ENCODE data around the gene MAGEA4.

Gene MAGEA4

DNA sequence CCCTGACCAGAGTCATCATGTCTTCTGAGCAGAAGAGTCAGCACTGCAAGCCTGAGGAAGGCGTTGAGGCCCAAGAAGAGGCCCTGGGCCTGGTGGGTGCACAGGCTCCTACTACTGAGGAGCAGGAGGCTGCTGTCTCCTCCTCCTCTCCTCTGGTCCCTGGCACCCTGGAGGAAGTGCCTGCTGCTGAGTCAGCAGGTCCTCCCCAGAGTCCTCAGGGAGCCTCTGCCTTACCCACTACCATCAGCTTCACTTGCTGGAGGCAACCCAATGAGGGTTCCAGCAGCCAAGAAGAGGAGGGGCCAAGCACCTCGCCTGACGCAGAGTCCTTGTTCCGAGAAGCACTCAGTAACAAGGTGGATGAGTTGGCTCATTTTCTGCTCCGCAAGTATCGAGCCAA is 11.0 kb downstream of the MAGEA4 start:
- no peak for DNase-seq (ENCODE audit: low read depth)

DNA sequence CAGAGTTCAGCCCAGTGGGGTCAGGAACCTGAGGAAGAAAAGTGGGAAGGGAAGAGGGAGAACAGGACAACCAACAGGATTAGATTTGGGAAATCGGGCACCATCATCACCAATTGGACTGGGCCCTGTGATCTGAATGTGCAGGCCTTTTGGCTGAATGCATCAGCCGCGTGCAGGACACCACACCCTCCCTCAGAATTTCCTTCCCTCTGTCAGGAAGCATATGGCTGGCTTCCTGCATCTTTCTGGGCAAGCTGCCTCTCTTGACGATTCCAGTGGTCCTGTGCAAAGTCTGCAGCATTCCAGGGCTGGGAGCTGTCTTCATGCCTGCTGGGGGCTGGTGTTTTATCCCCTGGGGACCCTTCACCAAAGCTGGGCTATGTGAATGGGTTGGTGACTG is 16.4 kb downstream of the MAGEA4 start:
- no peak for DNase-seq (ENCODE audit: low read depth)

DNA sequence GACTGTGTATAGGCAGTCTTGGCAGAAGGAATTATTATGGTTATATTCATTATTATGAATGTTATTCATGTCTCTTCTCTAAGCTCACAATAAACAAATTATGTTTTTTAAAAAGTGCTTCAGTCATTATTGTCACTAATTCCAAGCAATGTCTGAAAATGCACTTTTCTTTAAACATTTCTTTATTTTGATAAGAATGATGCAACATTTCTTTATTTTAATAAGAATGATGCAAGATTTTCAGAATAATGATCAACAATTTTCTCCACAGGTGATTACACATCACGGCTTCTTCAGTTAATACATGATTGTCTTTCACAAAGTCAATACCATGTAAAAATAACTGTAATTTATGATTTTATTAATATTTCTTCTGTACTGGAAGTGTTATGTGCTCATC is 22.7 kb downstream of the MAGEA4 start:
- DNase-seq (ENCODE audit: low read depth): no peak

DNA sequence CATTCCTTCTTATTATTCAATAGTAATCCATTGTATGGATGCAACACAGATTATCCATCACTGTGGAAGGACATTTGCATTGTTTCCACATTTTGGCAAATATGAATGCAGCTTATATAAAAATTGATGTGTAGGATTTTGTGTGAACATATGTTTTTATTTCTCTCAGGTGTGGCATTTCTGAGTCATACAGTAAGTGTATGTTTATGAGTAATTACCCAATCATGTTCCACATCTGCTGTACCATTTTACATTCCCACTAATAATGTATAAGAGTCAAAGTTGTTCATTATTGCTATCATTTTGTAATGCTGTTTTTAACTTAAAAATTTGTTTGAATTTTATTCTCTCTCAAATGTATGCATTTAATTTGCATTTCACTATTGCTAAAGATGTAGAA is 25.5 kb downstream of the MAGEA4 start:
- DNase-seq (ENCODE audit: low read depth): no peak

DNA sequence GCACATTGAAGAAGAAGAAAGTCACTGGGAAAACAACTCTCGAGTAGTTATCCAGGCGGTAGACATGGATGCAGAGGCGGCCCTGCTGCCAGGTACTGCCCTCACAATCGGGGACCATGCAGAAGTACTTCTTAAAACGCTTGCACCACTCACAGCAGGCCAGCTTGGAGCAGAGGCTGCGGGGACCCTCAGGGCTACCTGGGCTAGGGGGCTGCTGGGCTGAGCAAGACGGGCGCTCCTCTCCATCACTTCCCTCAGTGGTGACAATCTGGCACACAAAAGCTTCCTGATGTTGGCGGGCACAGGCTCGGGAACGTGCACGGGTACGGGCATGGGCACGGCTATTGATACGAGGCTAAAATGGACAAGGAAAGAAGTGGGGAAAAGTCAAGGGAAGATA is 42.0 kb downstream of the MAGEA4 start:
- DNase-seq (ENCODE audit: low read depth): no peak

DNA sequence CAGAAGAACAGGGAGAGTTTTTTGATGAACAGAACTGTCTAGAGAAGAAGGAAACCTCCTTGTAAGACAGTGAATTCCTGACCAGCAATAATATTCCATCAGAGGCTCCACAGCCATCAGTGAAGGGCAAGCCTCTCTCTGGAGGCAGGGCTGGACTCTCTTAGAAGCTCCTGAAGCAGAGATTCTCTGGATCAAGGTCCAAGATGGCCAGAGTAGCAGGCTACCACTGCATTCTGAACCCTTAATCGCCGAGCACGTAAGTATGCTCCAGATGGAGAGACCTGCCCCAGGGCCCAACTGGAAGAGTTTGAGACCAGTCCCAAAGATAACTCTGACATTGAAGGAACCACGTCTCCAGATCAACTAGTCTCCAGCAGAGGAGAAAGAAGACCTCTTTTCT is 45.4 kb downstream of the MAGEA4 start:
- no peak for DNase-seq (ENCODE audit: low read depth)

DNA sequence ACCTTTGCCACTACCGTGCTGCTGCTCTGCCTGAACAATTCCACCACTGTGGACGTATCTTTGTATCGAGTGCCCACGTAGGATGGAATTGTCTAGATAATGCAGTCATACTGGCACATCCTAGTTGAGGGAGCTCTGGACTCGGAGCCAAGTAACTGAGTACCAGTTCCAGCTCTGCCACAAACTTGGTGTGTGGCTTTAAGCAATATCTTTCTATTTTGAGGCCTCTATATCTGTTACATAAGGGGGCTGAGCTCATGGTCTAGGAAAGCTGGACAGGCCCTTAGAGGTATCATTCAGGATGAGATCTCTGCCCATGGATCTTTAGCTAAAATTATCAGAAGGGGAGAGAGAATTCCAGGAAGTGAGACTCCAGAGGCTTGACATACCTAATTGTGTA is 49.3 kb downstream of the MAGEA4 start:
- no peak for DNase-seq (ENCODE audit: low read depth)

DNA sequence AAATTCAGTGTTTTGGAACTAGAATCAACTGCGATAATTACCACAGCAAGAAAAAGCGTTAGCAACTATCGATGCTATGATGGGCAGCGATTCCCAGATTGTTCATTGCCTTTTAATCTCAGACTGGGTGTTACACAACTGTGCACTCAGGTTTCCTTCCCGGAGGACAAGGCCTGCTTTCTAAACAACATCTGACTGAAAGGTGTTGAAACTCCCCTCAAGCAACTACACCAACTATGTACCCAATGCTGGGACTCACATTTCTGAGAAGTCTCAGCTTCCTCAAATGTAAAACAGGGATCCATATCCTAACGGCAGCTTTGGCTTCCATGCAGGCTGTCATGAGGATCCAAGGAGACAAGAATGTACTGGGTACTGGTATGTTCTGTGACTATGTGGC is 53.5 kb downstream of the MAGEA4 start:
- DNase-seq (ENCODE audit: low read depth): no peak

DNA sequence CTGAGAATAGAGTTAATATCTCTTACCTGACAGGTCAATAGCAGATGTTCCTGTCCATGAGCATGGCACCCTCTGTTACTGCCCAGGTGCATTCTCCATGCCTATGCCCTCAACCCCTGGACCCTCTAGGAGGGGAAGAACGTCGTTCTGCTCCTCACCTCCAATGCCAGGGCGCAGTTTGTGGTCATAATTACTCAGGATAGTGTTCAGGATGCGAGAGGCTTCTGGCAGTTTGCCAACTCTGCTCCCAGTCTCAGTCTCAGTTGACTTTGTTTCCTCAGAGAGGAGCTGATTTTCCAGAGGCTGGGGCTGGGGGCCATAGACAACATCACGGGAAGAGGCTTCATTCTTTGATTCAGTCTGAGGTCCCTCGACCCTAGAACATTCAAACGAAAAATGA is 57.3 kb downstream of the MAGEA4 start:
- DNase-seq (ENCODE audit: low read depth): no peak

DNA sequence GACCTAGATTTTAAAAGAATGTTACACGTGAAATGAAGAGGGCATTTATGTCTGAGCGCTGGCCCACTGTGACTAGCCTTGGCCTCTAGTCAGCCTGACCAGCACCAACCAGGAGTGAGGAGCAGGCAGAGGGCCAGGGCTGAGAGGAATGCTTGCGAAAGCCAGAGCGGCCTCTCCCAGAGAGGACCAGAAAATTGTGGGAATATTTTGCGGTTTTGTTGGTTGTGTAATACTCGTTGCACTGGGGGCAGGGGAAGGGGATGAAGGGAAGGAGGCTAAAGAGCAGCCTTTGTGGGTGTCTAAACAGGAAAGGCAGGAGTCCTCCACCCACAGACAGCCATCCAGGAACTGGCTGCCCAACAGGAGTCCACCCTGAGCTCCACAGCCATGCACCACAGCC is 58.0 kb downstream of the MAGEA4 start:
- DNase-seq (ENCODE audit: low read depth): no peak

DNA sequence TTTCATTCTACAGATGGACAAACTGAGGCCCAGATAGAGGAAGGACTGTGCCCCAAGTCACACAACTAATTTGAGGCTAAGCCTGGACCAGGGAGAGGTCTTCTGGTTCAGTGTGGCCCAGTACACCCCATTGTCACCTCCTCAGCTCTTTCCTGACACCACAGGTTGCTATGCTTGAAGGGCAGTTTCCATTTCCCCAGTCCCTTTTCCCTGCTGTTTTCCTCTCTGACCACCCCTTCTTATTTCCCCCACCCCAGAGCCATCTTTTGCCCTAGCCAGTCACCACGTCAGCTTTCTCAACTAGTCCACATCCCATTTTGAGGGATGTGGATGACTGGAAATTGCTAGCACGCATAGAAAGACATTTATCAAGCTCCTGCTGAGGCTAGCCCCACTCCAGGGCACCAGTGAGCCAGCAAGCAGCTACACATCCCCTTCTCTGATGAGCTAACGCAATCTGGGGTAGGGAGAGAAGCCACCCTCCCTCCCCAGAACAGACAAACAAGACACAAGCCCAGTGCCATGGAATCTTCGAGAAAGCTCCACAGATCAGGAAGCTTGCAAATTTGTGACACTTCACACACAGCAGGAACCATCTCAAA is 60.5 kb downstream of the MAGEA4 start:
- DNase-seq (ENCODE audit: low read depth): no peak

DNA sequence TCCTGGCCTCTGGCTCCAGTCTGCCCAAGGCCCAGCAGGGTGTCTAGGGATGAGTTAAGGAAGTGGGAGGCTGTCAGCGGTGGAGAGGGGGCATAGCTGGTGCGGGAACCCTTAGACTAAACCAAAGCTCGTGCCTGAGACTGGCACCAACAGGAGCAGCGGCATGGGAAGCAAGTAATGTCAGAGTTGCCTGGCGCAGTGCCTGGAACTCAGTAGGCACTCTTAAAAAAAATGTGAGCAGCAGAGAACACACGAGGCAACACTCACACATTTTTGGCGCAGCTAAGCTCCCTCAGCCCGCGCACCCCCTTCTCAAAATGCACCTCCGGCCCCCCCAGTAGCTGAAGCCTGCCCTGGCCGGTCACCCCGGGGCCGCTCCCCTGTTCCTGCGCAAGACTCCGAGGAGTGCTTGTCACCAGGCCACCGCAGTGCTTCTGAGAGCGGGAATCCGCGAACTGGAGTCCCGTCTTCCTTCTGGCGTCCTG is 61.2 kb downstream of the MAGEA4 start:
- no peak for DNase-seq (ENCODE audit: low read depth)

Measured in activated T-cell treated with anti-CD3 and anti-CD28 coated beads for 48 hours (primary cell).